ENCODE measurements around the gene ZNF579. TPM values are rescaled to one million over a fixed set of nuclear protein-coding genes. Genes with fewer than 3 reads are reported as not detected.

Gene ZNF579
- total RNA-seq, 1 experiment from 2014 or later = 13.5 TPM

DNA sequence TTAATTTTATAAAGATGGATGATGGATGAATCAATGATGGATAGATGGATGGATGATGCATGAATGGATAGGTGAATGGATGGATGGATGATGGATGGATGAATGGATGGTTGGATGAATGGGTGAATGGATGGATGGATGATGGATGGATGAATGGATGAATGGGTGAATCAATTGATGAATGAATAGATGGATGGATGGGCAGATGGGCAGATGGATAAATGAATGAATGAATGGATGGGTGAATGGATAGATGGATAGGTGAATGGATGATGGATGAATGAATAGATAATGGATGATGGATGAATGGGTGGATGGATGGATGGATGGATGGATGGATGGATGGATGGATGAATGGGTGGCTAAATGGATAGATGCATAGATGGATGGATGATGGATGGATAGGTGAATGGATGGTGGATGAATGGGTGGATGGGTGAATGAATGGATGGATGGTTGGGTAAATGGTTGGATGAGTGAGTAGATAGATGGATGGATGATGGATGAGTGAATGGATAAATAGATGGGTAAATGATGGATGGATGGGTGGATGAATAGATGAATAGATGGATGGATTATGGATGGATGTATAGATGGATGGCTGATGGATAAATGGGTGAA is 12.8 kb downstream of the ZNF579 start:
- CTCF ChIA-PET = no interaction called here
- intact Hi-C loops (cut with micrococcal nuclease) = no loop called here

DNA sequence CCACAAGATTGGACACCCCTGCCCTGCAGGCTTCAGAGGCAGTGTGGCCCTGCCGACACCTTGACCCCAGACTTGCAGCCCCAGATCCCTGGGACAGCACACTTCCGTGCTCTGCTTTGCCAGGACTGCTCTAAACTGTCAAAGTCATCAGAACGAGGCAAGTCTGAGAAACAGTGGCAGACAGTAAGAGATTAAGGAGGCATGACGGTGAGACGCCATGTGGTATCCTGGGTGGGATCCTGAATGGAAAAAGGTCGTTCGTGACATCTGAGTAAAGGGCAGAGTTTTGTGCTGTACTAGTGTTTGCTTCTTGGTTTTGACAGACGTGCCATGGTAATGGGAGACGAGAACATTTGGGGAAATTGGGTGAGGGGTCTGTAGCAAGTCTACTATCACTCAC is 13.8 kb downstream of the ZNF579 start:
- DNase-seq (no peak), ATAC-seq (no peak)
- Histone ChIP-seq H3K36me3 (ENCODE audit: low read depth, low read length) (no peaks in the 10 kb centered on the region), H3F3A (ENCODE audit: low read length, unreplicated experiment) (no peaks in the 10 kb centered on the region), H2AFZ (ENCODE audit: low read length) (no peak overlapping the region), H3K9ac (ENCODE audit: low read length) (no peak overlapping the region), H3K27me3 (ENCODE audit: low read length) (no peaks in the 10 kb centered on the region), H3K4me3 (ENCODE audit: low read length) (no peak overlapping the region), H3K4me1 (ENCODE audit: insufficient read depth, low read length) (no peaks in the 10 kb centered on the region), H3K27ac (ENCODE audit: low read length) (no peak overlapping the region), H3K9me2 (replicated peaks; ENCODE audit: low read length) (no peaks in the 10 kb centered on the region), H3K9me3 (ENCODE audit: low read length) (no peaks in the 10 kb centered on the region), H4K20me1 (ENCODE audit: low read length) (no peaks in the 10 kb centered on the region), H3K79me2 (ENCODE audit: low read length) (no peaks in the 10 kb centered on the region), H3K4me2 (ENCODE audit: low read length) (no peak overlapping the region)
- TF ChIP-seq, protein P1, sequence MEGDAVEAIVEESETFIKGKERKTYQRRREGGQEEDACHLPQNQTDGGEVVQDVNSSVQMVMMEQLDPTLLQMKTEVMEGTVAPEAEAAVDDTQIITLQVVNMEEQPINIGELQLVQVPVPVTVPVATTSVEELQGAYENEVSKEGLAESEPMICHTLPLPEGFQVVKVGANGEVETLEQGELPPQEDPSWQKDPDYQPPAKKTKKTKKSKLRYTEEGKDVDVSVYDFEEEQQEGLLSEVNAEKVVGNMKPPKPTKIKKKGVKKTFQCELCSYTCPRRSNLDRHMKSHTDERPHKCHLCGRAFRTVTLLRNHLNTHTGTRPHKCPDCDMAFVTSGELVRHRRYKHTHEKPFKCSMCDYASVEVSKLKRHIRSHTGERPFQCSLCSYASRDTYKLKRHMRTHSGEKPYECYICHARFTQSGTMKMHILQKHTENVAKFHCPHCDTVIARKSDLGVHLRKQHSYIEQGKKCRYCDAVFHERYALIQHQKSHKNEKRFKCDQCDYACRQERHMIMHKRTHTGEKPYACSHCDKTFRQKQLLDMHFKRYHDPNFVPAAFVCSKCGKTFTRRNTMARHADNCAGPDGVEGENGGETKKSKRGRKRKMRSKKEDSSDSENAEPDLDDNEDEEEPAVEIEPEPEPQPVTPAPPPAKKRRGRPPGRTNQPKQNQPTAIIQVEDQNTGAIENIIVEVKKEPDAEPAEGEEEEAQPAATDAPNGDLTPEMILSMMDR (conservative IDR thresholded peaks at IDR 0.05; ENCODE audit: low read depth, low read length) = no peak
- intact Hi-C loops (cut with micrococcal nuclease) = no loop called here
- no TSS peak for BruUV-seq (replicated peaks)
- ChIA-PET POLR2A (ENCODE audit: unreplicated experiment) (no interaction called here), CTCF (no interaction called here)

More for the DNA sequence above, 12.8 kb downstream of the ZNF579 start:
- Histone ChIP-seq H3K27ac (ENCODE audit: low read length) (no peak overlapping the region), H2AFZ (ENCODE audit: low read length) (no peak overlapping the region), H3F3A (ENCODE audit: low read length, unreplicated experiment) (no peaks in the 10 kb centered on the region), H3K4me2 (ENCODE audit: low read length) (no peak overlapping the region), H3K79me2 (ENCODE audit: low read length) (no peaks in the 10 kb centered on the region), H3K4me1 (ENCODE audit: insufficient read depth, low read length) (no peaks in the 10 kb centered on the region), H4K20me1 (ENCODE audit: low read length) (no peaks in the 10 kb centered on the region), H3K9me2 (replicated peaks; ENCODE audit: low read length) (no peaks in the 10 kb centered on the region), H3K9ac (ENCODE audit: low read length) (no peak overlapping the region), H3K4me3 (ENCODE audit: low read length) (no peak overlapping the region), H3K9me3 (ENCODE audit: low read length) (no peaks in the 10 kb centered on the region), H3K27me3 (ENCODE audit: low read length) (no peaks in the 10 kb centered on the region), H3K36me3 (ENCODE audit: low read depth, low read length) (no peaks in the 10 kb centered on the region)
- no TSS peak for BruUV-seq (replicated peaks)
- POLR2A ChIA-PET (ENCODE audit: unreplicated experiment) = no interaction called here
- TF ChIP-seq EZH2 (IDR thresholded peaks at IDR 0.05; ENCODE audit: low read length, unreplicated experiment) = no peak
- TF ChIP-seq, protein P1 (conservative IDR thresholded peaks at IDR 0.05; ENCODE audit: low read depth, low read length) = no peak
- no peak for TF ChIP-seq EZH2phosphoT487 (IDR thresholded peaks at IDR 0.05; ENCODE audit: borderline replicate concordance, low read length)
- no peak for DNase-seq
- no peak for ATAC-seq

DNA sequence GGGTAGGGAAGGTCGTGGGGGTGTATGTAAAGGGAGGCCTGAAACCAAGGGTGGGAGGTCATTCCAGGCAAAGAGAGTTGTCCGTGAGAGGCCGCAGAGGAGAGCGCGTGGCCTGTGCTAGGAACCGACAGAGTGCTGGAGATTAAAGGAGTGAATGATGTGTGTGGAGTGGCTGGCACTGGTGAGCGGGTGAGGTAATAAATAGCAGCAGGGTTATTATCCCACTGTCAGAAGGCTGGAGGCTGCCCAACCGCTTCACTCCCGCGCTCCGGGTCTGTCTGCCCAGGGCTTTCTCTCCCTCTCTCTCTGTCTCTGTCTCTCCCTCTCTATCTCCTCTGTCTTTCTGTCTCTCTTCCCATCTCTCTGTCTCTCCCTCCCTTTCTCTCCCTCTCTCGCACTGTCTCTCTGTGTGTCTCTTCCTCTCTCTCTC is 17.4 kb downstream of the ZNF579 start:
- H3K4me3 ChIP-seq (ENCODE audit: low read length) = no peak overlapping the region
- H2AFZ ChIP-seq (ENCODE audit: low read length) = no peak overlapping the region
- BruUV-seq (replicated peaks) = no TSS peak
- no peaks in the 10 kb centered on the region for H3K9me2 ChIP-seq (replicated peaks; ENCODE audit: low read length)
- H3K79me2 ChIP-seq (ENCODE audit: low read length) = no peaks in the 10 kb centered on the region
- H3K27ac ChIP-seq (ENCODE audit: low read length) = no peak overlapping the region
- H3K9ac ChIP-seq (ENCODE audit: low read length) = no peak overlapping the region
- no peak overlapping the region for H3K4me2 ChIP-seq (ENCODE audit: low read length)
- no peaks in the 10 kb centered on the region for H3F3A ChIP-seq (ENCODE audit: low read length, unreplicated experiment)
- H3K4me1 ChIP-seq (ENCODE audit: insufficient read depth, low read length) = no peaks in the 10 kb centered on the region
- ATAC-seq (peak; percentile 43), DNase-seq (no peak)
- H3K9me3 ChIP-seq (ENCODE audit: low read length) = no peaks in the 10 kb centered on the region
- no peaks in the 10 kb centered on the region for H3K36me3 ChIP-seq (ENCODE audit: low read depth, low read length)
- POLR2A ChIA-PET (ENCODE audit: unreplicated experiment) = no interaction called here
- TF ChIP-seq, protein P1 (conservative IDR thresholded peaks at IDR 0.05; ENCODE audit: low read depth, low read length) = no peak
- TF ChIP-seq EZH2phosphoT487 (IDR thresholded peaks at IDR 0.05; ENCODE audit: borderline replicate concordance, low read length) (no peak), EZH2 (IDR thresholded peaks at IDR 0.05; ENCODE audit: low read length, unreplicated experiment) (no peak)
- intact Hi-C loops (cut with micrococcal nuclease) = no loop called here
- no peaks in the 10 kb centered on the region for H3K27me3 ChIP-seq (ENCODE audit: low read length)
- CTCF ChIA-PET = no interaction called here
- no peaks in the 10 kb centered on the region for H4K20me1 ChIP-seq (ENCODE audit: low read length)
